ENCODE measurements around the gene OLFML2A.

The OLFML2A gene

GRCh38 chr9:124779368-124780059 is 2.6 kb downstream of the OLFML2A start:
- DNase-seq = peak; percentile 13

DNA sequence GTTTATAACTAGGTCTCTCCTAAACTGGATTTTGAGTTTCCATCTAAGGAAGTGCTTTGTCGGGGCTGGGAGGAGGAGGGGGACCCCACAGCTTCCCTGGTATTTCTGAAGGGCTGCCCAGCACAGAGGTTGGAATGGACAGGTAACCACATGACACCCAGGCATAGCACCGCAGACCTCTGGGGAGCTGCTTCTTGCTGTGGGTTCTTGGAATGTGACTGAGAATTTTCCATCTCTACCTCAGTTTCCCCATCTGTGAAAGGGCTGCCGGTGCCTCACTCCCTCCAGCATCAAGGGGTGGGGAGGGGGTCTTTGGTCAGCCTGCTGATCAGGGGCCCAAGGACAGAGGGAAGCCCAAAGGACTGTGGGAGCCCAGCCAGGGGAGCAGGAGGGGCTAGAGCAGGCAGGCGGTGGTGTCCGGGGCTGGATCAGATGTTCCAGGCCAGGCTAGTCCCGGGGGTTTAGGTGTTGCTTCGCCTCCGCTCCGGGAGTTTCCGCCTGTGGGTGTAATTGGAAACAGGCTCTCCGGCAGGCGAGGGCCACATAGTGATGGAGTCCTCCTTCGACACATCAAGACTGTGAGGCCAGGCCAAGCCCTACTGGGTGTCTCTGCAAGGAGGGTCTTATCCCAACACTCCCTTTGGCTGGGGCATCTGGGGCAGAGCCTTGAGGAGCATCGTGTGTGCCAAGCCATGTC is 3.3 kb downstream of the OLFML2A start:
- DNase-seq = peak; percentile 47

GRCh38 chr9:124780757-124781151 is 3.8 kb downstream of the OLFML2A start:
- peak; percentile 47 for DNase-seq

DNA sequence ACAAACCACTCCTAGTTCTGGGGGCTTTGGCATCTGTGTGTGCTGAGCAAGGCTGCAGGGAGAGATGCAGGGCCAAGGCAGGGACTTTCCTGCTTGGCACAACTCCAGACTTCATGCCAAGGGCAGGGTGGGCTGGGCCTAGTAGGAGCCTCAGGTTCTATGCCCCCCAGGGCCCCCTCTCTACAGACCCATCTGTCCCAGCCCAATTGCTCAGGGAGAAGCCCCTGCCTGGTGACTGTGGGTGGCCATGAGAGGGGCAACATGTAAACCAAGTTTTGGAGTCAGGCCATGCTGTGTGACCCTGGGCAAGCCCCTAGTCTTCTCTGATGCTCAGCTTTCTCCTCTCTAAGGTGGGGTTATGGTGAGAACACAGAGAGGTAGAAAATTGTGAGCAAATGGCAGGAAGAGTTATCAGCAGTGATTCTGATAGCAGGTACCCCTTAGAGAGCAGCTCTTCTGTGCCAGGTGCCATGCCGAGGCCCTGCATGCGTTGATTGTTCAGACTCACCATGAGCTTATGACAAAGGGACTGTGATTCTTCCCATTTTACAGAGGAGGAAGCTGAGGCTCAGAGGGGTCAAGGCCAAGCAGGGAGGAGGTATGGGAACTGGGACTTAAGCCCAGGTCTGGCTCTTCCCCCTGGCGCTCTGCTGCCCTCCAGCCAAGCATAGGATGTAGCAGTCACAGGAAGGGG is 5.2 kb downstream of the OLFML2A start:
- DNase-seq = peak; percentile 30

GRCh38 chr9:124782661-124783574 is 6.0 kb downstream of the OLFML2A start:
- DNase-seq = peak; percentile 47

DNA sequence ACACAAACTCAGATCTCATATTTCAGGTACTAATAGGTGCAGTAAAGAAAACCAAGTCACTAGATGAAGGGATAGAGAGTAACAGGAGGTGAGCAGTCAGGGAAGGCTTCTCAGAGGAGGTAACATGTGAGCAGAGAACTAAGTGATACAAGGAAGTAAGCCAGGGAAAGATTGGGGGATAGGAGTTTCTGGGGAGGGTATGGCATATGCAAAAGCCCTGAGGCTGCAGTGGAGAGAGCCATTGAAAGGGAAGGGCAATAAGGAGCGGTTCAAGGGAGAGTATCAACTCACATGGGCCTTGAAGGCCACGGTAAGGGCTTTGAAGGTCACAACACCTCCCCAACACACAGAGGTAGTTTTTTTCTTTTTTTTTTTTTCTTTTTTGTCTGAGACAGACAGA is 6.9 kb downstream of the OLFML2A start:
- peak; percentile 15 for DNase-seq

DNA sequence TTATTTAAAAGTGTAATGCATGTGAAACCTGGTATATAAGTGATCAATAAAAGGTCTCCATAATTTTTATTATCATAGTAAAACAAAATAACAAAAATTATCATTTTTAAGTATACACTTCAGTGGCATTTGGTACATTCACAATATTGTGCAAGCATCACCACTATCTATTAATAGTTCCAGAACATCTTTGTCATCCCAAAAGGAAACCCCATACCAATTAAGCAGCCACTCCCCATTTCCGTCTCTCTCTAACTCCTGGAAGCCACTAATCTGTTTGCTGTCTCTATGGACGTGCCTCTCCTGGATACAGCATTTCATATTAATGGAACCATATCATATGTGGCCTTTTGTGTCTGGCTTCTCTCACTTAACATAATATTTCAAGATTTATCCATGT is 7.6 kb downstream of the OLFML2A start:
- no peak for DNase-seq

GRCh38 chr9:124786881-124787573 is 10.1 kb downstream of the OLFML2A start:
- DNase-seq = no peak

- no peak for DNase-seq
Measured at GRCh38 chr9:124788542-124789217, 11.7 kb downstream of the OLFML2A start.

GRCh38 chr9:124789531-124789930 is 12.6 kb downstream of the OLFML2A start:
- DNase-seq = no peak

DNA sequence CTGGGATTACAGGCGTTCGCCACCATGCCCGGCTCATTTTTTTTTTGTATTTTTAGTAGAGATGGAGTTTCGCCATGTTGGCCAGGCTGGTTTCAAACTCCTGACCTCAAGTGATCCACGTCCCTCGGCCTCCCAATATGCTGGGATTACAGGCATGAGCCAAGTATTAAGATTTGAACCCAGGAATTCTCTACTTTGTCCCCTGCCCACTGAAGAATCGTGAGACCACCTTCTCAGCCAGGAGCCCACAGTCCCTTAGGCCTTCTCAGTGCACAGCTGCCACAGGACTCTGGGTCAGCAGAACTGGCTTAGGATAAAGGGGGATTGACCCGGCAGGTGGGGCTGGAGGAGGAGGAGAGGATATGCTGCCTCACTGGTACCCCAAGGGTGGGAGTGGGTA is 13.4 kb downstream of the OLFML2A start:
- no peak for DNase-seq

GRCh38 chr9:124790801-124791505 is 14.0 kb downstream of the OLFML2A start:
- DNase-seq = no peak

GRCh38 chr9:124792257-124793014 is 15.5 kb downstream of the OLFML2A start:
- no peak for DNase-seq

- DNase-seq = no peak
Measured at GRCh38 chr9:124793015-124793541, 16.1 kb downstream of the OLFML2A start.

DNA sequence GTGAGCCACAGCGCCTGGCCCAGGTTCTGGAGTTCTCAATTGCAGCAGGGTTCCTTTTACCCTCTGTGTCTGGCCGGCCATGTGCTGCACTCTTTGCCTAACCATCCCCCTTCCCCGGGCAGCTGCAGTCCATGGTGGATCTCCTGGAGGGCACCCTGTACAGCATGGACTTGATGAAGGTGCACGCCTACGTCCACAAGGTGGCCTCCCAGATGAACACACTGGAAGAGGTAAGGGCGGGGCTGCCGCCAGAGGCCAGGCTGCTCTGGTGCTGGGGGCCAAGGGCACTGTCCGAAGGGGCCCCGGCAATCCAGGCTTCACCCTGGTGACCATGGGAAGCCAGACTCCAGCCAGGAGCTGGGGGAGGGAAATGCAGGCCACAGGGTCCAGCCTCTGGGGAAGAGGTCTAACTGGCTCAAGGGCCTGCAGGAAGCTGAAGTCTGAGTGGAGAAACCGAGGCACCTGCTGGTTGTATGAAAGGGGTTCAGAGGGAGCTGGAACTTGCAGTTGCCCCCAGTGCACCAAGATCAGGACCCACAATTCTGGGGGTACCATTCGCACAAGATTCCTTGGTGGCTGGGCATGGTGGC is 18.1 kb downstream of the OLFML2A start:
- no peak for DNase-seq

GRCh38 chr9:124795881-124796431 is 19.0 kb downstream of the OLFML2A start:
- no peak for DNase-seq

DNA sequence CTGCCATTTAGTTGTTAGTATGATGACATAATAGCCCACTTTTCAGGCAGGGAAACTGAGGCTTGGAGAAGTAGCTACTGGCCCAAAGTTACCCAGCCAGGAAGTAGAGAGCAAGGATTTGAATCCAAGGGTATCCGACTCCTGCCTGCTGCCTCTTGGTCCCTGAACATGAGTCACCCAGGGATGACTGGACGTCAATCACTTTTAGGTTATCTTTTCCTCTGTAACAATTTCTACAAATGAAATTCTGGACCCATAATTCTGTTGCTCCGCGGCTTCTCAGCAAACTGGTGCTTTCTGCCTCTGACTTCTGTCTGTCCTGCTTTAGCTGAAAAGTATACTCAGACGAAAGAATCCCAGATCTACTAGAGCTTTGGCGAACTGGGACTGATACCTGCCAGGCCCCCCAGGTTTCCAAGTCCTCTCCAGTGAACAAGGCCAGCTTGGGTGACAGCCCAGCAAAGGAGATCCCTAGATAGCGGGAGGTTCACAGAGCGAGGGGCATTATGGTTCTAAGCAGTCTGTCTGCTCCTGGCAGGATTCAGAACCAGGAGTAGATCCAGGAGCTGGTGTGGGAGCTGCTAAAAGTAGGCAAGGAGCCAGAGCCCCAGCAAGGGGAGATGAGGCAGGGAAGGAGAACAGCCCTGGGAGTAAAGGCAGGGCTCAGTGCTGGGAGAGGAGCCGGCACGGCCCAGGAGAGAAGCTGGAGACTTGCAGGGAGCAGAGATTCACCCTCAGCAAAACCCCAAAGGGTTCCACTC is 20.6 kb downstream of the OLFML2A start:
- DNase-seq = no peak

GRCh38 chr9:124799274-124800006 is 22.5 kb downstream of the OLFML2A start:
- DNase-seq = no peak

Measured in activated CD8-positive, alpha-beta memory T cell treated with anti-CD3 and anti-CD28 coated beads for 24 hours (primary cell).